GM18502 (cell line): ENCODE measurements around the gene EPN3.

Experiments
- ATAC-seq: cut with Tn5 transposase; IDR thresholded peaks from one replicate; pipeline ENCODE4 v1.9.1; 2021; ENCODE audit warnings: mild to moderate bottlenecking; ENCODE audit not compliant: unreplicated experiment, poor library complexity

The EPN3 gene

GRCh38 chr17:50585346-50585745, 52.8 kb downstream of the EPN3 start:
- no peak for ATAC-seq

GRCh38 chr17:50585891-50586290, 53.4 kb downstream of the EPN3 start:
- no peak for ATAC-seq

- no peak for ATAC-seq
These were observed 54.1 kb downstream of the EPN3 start for GRCh38 chr17:50586421-50587247.

GRCh38 chr17:50587571-50587970, 55.0 kb downstream of the EPN3 start:
- no peak for ATAC-seq

- ATAC-seq = no peak
These were observed 56.0 kb downstream of the EPN3 start for GRCh38 chr17:50588391-50589049.

GRCh38 chr17:50589095-50589705, 56.7 kb downstream of the EPN3 start:
- ATAC-seq = no peak

- no peak for ATAC-seq
These were observed 58.6 kb downstream of the EPN3 start for GRCh38 chr17:50590946-50591737.

GRCh38 chr17:50593321-50593720, 60.8 kb downstream of the EPN3 start:
- ATAC-seq = no peak
